PC-3 (cell line): ENCODE data around the gene SEMA3A. TPM values are rescaled to one million over a fixed set of nuclear protein-coding genes. Genes with fewer than 3 reads are reported as not detected.

Source experiments
- ATAC-seq: fragments of 200-7000 bp; cut with Tn5 transposase; 2 replicates; pipeline ENCODE4 v1.9.1; 2020; ENCODE audit warnings: mild to moderate bottlenecking, moderate library complexity
- BruUV-seq: library from RNA; stranded (reverse); fragments of 400-500 nt; replicated peaks from 2 replicates; lab custom pipeline; 2021; lab: Mats Ljungman, UMichigan
- CTCF ChIA-PET: fragments of 300-600 bp; sonication (Branson Sonifier 250); formaldehyde crosslinking; loops from one replicate; lab custom pipeline; 2022; ENCODE audit warnings: antibody characterized with exemption; lab: Charles Lee
- POLR2A ChIA-PET: fragments of 300-600 bp; sonication (Branson Sonifier 250); formaldehyde crosslinking; loops from one replicate; lab custom pipeline; 2022; ENCODE audit warnings: antibody characterized with exemption; ENCODE audit not compliant: unreplicated experiment; lab: Charles Lee
- DNase-seq: peaks from one replicate; pipeline ENCODE4 v3.0.0-alpha.2; 2015
- H2AFZ ChIP-seq: fragments of 300-600 bp; sonication (generic); 2 replicates; pipeline ENCODE4 v1.6.0; 2016; ENCODE audit warnings: antibody characterized with exemption, low read length
- H3F3A ChIP-seq: fragments of 300-600 bp; sonication (generic); one replicate; pipeline ENCODE4 v1.6.0; 2017; ENCODE audit warnings: antibody characterized with exemption, low read length, control low read depth, mild to moderate bottlenecking; ENCODE audit not compliant: unreplicated experiment
- H3K27ac ChIP-seq: fragments of 300-600 bp; sonication (generic); 2 replicates; pipeline ENCODE4 v1.5.1; 2016; ENCODE audit warnings: mild to moderate bottlenecking, low read length
- H3K27me3 ChIP-seq: fragments of 300-600 bp; sonication (generic); 2 replicates; pipeline ENCODE4 v1.6.1; 2016; ENCODE audit warnings: low read length, mixed read lengths
- H3K36me3 ChIP-seq: fragments of 300-600 bp; sonication (generic); 2 replicates; pipeline ENCODE4 v1.6.1; 2016; ENCODE audit warnings: low read depth, mixed run types, low read length, mixed read lengths
- H3K4me1 ChIP-seq: fragments of 300-600 bp; sonication (generic); 2 replicates; pipeline ENCODE4 v1.5.1; 2016; ENCODE audit warnings: low read length; ENCODE audit not compliant: insufficient read depth
- H3K4me2 ChIP-seq: fragments of 300-600 bp; sonication (generic); 2 replicates; pipeline ENCODE4 v1.6.0; 2016; ENCODE audit warnings: low read length
- H3K4me3 ChIP-seq: fragments of 300-600 bp; sonication (generic); 2 replicates; pipeline ENCODE4 v1.5.1; 2016; ENCODE audit warnings: mild to moderate bottlenecking, low read length, mixed read lengths
- H3K79me2 ChIP-seq: fragments of 300-600 bp; sonication (generic); 2 replicates; pipeline ENCODE4 v1.6.1; 2017; ENCODE audit warnings: low read length, mixed read lengths
- H3K9ac ChIP-seq: fragments of 300-600 bp; sonication (generic); 2 replicates; pipeline ENCODE4 v1.6.0; 2016; ENCODE audit warnings: mild to moderate bottlenecking, low read length
- H3K9me2 ChIP-seq: fragments of 300-600 bp; sonication (generic); replicated peaks from 2 replicates; pipeline ENCODE4 v1.6.1; 2016; ENCODE audit warnings: mixed run types, low read length, mixed read lengths
- H3K9me3 ChIP-seq: fragments of 300-600 bp; sonication (generic); 2 replicates; pipeline ENCODE4 v1.6.1; 2016; ENCODE audit warnings: low read length, mixed read lengths
- H4K20me1 ChIP-seq: fragments of 300-600 bp; sonication (generic); 2 replicates; pipeline ENCODE4 v1.6.1; 2016; ENCODE audit warnings: low read length, mixed read lengths
- CTCF ChIP-seq: fragments of 300-600 bp; sonication (generic); conservative IDR thresholded peaks from 2 replicates; pipeline ENCODE4 v1.5.1; 2017; ENCODE audit warnings: antibody characterized with exemption, low read depth, mild to moderate bottlenecking, low read length
- EZH2 ChIP-seq: fragments of 300-600 bp; sonication (generic); IDR thresholded peaks from one replicate; pipeline ENCODE4 v1.6.1; 2017; ENCODE audit warnings: antibody characterized with exemption, mild to moderate bottlenecking, low read length; ENCODE audit not compliant: unreplicated experiment
- EZH2phosphoT487 ChIP-seq: fragments of 300-600 bp; sonication (generic); IDR thresholded peaks from 2 replicates; pipeline ENCODE4 v1.6.1; 2018; ENCODE audit warnings: mild to moderate bottlenecking, antibody characterized with exemption, low read length, borderline replicate concordance
- intact Hi-C: fragments of 100-400 bp; cut with micrococcal nuclease; formaldehyde crosslinking; loops from 2 replicates; pipeline ENCODE4 v1.9.0; 2023
- total RNA-seq: library from RNA; depleted of rRNA; stranded (reverse); fragments of >200 nt; gene quantifications from 2 replicates; pipeline ENCODE4 v1.2.3, GENCODE V29; 2014

The SEMA3A gene
- total RNA-seq, 1 experiment from 2014 or later = 16.9 TPM

DNA sequence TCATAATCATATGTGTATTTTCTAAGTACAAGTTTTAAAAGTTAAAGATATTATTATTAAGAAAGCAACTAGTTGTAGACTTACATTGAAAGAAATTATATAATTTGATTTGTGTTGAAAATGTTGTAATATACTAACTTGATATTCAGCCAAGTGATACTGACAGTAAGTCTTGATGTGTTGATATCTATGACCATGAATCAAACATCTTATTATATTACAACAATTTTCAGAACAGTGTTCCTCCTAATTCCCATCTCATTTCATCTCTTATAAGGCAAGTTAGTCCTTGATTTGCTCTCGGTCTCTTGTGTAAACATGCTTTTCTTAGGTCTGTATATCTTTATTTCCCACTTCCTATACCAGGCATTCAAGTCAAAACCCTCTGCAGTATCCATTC lies 276.4 kb downstream of the SEMA3A start:
- Histone ChIP-seq H3K9ac (no peak overlapping the region), H3K4me1 (no peaks in the 10 kb centered on the region), H3K4me3 (no peak overlapping the region), H4K20me1 (no peaks in the 10 kb centered on the region), H3K4me2 (no peak overlapping the region), H3K36me3 (no peaks in the 10 kb centered on the region), H3K9me3 (no peaks in the 10 kb centered on the region), H3K27me3 (no peaks in the 10 kb centered on the region), H3F3A (no peaks in the 10 kb centered on the region), H2AFZ (no peak overlapping the region), H3K27ac (no peak overlapping the region), H3K9me2 (no peaks in the 10 kb centered on the region), H3K79me2 (no peaks in the 10 kb centered on the region)
- ChIA-PET CTCF (no interaction called here), POLR2A (no interaction called here)
- ATAC-seq (no peak), DNase-seq (no peak)
- TF ChIP-seq EZH2 (no peak), EZH2phosphoT487 (no peak), CTCF (no peak)
- intact Hi-C loops = no loop called here
- no TSS peak for BruUV-seq

GRCh38 chr7:83913174-83913573 lies 281.4 kb downstream of the SEMA3A start:
- no peak overlapping the region for H3K4me2 ChIP-seq
- H2AFZ ChIP-seq = no peak overlapping the region
- H3K27me3 ChIP-seq = no peaks in the 10 kb centered on the region
- no peaks in the 10 kb centered on the region for H3K9me3 ChIP-seq
- H3K9ac ChIP-seq = no peak overlapping the region
- POLR2A ChIA-PET = no interaction called here
- no peak overlapping the region for H3K4me3 ChIP-seq
- no peaks in the 10 kb centered on the region for H4K20me1 ChIP-seq
- intact Hi-C loops = no loop called here
- TF ChIP-seq CTCF (no peak), EZH2 (no peak), EZH2phosphoT487 (no peak)
- H3K4me1 ChIP-seq = no peaks in the 10 kb centered on the region
- CTCF ChIA-PET = no interaction called here
- no peaks in the 10 kb centered on the region for H3K36me3 ChIP-seq
- ATAC-seq (no peak), DNase-seq (no peak)
- H3K79me2 ChIP-seq = no peaks in the 10 kb centered on the region
- no TSS peak for BruUV-seq
- no peaks in the 10 kb centered on the region for H3F3A ChIP-seq
- H3K9me2 ChIP-seq = no peaks in the 10 kb centered on the region
- H3K27ac ChIP-seq = no peak overlapping the region

DNA sequence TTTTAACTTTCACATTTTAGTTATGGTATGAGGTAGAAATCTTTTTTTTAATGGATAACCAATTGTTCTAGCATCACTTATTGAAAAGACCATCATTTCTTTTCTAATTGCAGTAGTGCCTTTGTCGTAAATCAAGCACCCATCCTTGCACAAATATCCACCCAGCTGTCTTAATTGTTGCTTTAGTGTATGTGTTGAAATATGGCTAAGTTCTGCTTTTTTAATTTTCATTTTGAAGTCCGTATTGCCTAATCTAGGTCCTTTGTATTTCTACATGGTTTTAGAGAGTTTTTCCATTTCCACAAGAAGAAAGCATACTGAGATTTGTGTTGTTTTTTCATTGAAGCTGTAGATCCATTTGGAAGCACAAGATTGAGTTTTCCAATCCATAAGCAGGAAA lies 286.1 kb downstream of the SEMA3A start:
- Histone ChIP-seq H2AFZ (no peak overlapping the region), H3K4me3 (no peak overlapping the region), H3K27ac (no peak overlapping the region), H3K36me3 (no peaks in the 10 kb centered on the region), H3F3A (no peaks in the 10 kb centered on the region), H3K9ac (no peak overlapping the region), H4K20me1 (no peaks in the 10 kb centered on the region), H3K9me2 (no peaks in the 10 kb centered on the region), H3K9me3 (no peaks in the 10 kb centered on the region), H3K4me1 (no peaks in the 10 kb centered on the region), H3K79me2 (no peaks in the 10 kb centered on the region), H3K27me3 (no peaks in the 10 kb centered on the region), H3K4me2 (no peak overlapping the region)
- no peak for TF ChIP-seq EZH2phosphoT487
- TF ChIP-seq EZH2 = no peak
- POLR2A ChIA-PET = no interaction called here
- no TSS peak for BruUV-seq
- CTCF ChIA-PET = no interaction called here
- intact Hi-C loops = no loop called here
- no peak for DNase-seq
- no peak for ATAC-seq
